GM20431 (cell line): ENCODE measurements around the gene ZFAND3.

ENCODE experiments used
- in situ Hi-C: fragments of 300-500 bp; cut with MseI, MboI; formaldehyde crosslinking; loops from one replicate; pipeline ENCODE4 v1.15.0; 2020; ENCODE audit warnings: low sequenced_read_pairs; ENCODE audit not compliant: unreplicated experiment

Gene ZFAND3

GRCh38 chr6:38021571-38021970 is 202.0 kb downstream of the ZFAND3 start:
- in situ Hi-C loops, result loop anchor here (25.0 kb wide), 1 partner anchor 234 kb away; no protein-coding TSS in a partner anchor

GRCh38 chr6:38022688-38023087 is 203.2 kb downstream of the ZFAND3 start:
- in situ Hi-C loops, result loop anchor here (25.0 kb wide), 1 partner anchor 235 kb away; no protein-coding TSS in a partner anchor

- in situ Hi-C loops, result loop anchor here (25.0 kb wide), 2 partner anchors 238 to 462 kb away; no protein-coding TSS in a partner anchor
Observed at GRCh38 chr6:38024908-38025307, 205.4 kb downstream of the ZFAND3 start.

GRCh38 chr6:38025451-38025850 is 205.9 kb downstream of the ZFAND3 start:
- in situ Hi-C loops, result loop anchor here (25.0 kb wide), 1 partner anchor 462 kb away; no protein-coding TSS in a partner anchor

GRCh38 chr6:38027685-38028373 is 208.3 kb downstream of the ZFAND3 start:
- in situ Hi-C loops, result loop anchor here (25.0 kb wide), 1 partner anchor 459 kb away; no protein-coding TSS in a partner anchor

- in situ Hi-C loops, result loop anchor here (25.0 kb wide), 1 partner anchor 457 kb away; no protein-coding TSS in a partner anchor
Observed at GRCh38 chr6:38030380-38030779, 210.9 kb downstream of the ZFAND3 start.

GRCh38 chr6:38032797-38033196 is 213.3 kb downstream of the ZFAND3 start:
- in situ Hi-C loops, result loop anchor here (25.0 kb wide), 1 partner anchor 455 kb away; no protein-coding TSS in a partner anchor

GRCh38 chr6:38033442-38033982 is 214.0 kb downstream of the ZFAND3 start:
- in situ Hi-C loops, result loop anchor here (25.0 kb wide), 1 partner anchor 454 kb away; no protein-coding TSS in a partner anchor

- in situ Hi-C loops, result loop anchor here (25.0 kb wide), 1 partner anchor 453 kb away; no protein-coding TSS in a partner anchor
Observed at GRCh38 chr6:38034274-38034914, 214.9 kb downstream of the ZFAND3 start.

GRCh38 chr6:38035478-38035877 is 216.0 kb downstream of the ZFAND3 start:
- in situ Hi-C loops, result loop anchor here (25.0 kb wide), 1 partner anchor 452 kb away; no protein-coding TSS in a partner anchor

GRCh38 chr6:38039502-38039901 is 220.0 kb downstream of the ZFAND3 start:
- in situ Hi-C loops, result loop anchor here (25.0 kb wide), 1 partner anchor 448 kb away; no protein-coding TSS in a partner anchor

- in situ Hi-C loops, result loop anchor here (25.0 kb wide), 1 partner anchor 447 kb away; no protein-coding TSS in a partner anchor
Observed at GRCh38 chr6:38040254-38040653, 220.7 kb downstream of the ZFAND3 start.

- in situ Hi-C loops, result loop anchor here (25.0 kb wide), 1 partner anchor 444 kb away; no protein-coding TSS in a partner anchor
Observed at GRCh38 chr6:38043259-38043753, 223.8 kb downstream of the ZFAND3 start.

- in situ Hi-C loops, result loop anchor here (25.0 kb wide), 1 partner anchor 441 kb away; no protein-coding TSS in a partner anchor
Observed at GRCh38 chr6:38045701-38046305, 226.3 kb downstream of the ZFAND3 start.

GRCh38 chr6:38047562-38047961 is 228.0 kb downstream of the ZFAND3 start:
- in situ Hi-C loops, result loop anchor here (25.0 kb wide), 1 partner anchor 440 kb away; no protein-coding TSS in a partner anchor

GRCh38 chr6:38049861-38050397 is 230.4 kb downstream of the ZFAND3 start:
- in situ Hi-C loops, result loop anchor here (25.0 kb wide), 1 partner anchor 437 kb away; no protein-coding TSS in a partner anchor

GRCh38 chr6:38051819-38052434 is 232.4 kb downstream of the ZFAND3 start:
- in situ Hi-C loops, result no loop called here

GRCh38 chr6:38054527-38055202 is 235.1 kb downstream of the ZFAND3 start:
- in situ Hi-C loops, result no loop called here
